ENCODE results near the gene EFTUD2.

DNA sequence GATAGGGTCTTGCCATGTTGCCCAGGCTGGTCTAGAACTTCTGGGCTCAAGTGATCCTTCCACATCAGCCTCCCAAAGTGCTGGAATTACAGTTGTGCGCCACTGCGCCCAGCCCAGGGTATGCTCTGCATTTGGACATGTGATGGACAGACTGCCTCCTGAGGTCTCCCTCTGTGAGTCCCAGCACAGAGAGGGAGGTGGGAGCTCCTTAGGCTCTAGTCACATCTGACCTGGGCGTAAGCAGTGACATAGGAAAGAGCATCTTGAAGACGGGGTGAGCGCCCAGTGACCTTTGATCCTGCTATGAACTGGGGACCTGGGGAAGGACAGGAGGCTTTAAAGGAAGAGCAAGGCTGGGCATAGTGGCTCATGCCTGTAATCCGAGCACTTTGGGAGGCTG, 18.2 kb upstream of the EFTUD2 start:
- TF ChIP-seq, protein P1, sequence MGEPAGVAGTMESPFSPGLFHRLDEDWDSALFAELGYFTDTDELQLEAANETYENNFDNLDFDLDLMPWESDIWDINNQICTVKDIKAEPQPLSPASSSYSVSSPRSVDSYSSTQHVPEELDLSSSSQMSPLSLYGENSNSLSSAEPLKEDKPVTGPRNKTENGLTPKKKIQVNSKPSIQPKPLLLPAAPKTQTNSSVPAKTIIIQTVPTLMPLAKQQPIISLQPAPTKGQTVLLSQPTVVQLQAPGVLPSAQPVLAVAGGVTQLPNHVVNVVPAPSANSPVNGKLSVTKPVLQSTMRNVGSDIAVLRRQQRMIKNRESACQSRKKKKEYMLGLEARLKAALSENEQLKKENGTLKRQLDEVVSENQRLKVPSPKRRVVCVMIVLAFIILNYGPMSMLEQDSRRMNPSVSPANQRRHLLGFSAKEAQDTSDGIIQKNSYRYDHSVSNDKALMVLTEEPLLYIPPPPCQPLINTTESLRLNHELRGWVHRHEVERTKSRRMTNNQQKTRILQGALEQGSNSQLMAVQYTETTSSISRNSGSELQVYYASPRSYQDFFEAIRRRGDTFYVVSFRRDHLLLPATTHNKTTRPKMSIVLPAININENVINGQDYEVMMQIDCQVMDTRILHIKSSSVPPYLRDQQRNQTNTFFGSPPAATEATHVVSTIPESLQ (CRISPR knock-in tag; IDR thresholded peaks at IDR 0.05), result no peak
- TF ChIP-seq, protein P2, sequence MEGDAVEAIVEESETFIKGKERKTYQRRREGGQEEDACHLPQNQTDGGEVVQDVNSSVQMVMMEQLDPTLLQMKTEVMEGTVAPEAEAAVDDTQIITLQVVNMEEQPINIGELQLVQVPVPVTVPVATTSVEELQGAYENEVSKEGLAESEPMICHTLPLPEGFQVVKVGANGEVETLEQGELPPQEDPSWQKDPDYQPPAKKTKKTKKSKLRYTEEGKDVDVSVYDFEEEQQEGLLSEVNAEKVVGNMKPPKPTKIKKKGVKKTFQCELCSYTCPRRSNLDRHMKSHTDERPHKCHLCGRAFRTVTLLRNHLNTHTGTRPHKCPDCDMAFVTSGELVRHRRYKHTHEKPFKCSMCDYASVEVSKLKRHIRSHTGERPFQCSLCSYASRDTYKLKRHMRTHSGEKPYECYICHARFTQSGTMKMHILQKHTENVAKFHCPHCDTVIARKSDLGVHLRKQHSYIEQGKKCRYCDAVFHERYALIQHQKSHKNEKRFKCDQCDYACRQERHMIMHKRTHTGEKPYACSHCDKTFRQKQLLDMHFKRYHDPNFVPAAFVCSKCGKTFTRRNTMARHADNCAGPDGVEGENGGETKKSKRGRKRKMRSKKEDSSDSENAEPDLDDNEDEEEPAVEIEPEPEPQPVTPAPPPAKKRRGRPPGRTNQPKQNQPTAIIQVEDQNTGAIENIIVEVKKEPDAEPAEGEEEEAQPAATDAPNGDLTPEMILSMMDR (IDR thresholded peaks at IDR 0.05), result no peak
- TF ChIP-seq, protein P3, sequence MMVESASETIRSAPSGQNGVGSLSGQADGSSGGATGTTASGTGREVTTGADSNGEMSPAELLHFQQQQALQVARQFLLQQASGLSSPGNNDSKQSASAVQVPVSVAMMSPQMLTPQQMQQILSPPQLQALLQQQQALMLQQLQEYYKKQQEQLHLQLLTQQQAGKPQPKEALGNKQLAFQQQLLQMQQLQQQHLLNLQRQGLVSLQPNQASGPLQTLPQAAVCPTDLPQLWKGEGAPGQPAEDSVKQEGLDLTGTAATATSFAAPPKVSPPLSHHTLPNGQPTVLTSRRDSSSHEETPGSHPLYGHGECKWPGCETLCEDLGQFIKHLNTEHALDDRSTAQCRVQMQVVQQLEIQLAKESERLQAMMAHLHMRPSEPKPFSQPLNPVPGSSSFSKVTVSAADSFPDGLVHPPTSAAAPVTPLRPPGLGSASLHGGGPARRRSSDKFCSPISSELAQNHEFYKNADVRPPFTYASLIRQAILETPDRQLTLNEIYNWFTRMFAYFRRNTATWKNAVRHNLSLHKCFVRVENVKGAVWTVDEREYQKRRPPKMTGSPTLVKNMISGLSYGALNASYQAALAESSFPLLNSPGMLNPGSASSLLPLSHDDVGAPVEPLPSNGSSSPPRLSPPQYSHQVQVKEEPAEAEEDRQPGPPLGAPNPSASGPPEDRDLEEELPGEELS (CRISPR knock-in tag; IDR thresholded peaks at IDR 0.05), result no peak
- TF ChIP-seq SP1 (CRISPR knock-in tag; conservative IDR thresholded peaks at IDR 0.05), result no peak
- no peak for TF ChIP-seq JUN (CRISPR knock-in tag; IDR thresholded peaks at IDR 0.05)
- TF ChIP-seq, protein P4, sequence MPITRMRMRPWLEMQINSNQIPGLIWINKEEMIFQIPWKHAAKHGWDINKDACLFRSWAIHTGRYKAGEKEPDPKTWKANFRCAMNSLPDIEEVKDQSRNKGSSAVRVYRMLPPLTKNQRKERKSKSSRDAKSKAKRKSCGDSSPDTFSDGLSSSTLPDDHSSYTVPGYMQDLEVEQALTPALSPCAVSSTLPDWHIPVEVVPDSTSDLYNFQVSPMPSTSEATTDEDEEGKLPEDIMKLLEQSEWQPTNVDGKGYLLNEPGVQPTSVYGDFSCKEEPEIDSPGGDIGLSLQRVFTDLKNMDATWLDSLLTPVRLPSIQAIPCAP (CRISPR knock-in tag; IDR thresholded peaks at IDR 0.05), result no peak
- no peak for TF ChIP-seq MYBL2 (CRISPR knock-in tag; IDR thresholded peaks at IDR 0.05)
- TF ChIP-seq, protein P5, sequence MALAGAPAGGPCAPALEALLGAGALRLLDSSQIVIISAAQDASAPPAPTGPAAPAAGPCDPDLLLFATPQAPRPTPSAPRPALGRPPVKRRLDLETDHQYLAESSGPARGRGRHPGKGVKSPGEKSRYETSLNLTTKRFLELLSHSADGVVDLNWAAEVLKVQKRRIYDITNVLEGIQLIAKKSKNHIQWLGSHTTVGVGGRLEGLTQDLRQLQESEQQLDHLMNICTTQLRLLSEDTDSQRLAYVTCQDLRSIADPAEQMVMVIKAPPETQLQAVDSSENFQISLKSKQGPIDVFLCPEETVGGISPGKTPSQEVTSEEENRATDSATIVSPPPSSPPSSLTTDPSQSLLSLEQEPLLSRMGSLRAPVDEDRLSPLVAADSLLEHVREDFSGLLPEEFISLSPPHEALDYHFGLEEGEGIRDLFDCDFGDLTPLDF (CRISPR knock-in tag; IDR thresholded peaks at IDR 0.05), result no peak
- no peak for TF ChIP-seq NFYB (CRISPR knock-in tag; conservative IDR thresholded peaks at IDR 0.05; ENCODE audit: low read depth)
- TF ChIP-seq, protein P6, sequence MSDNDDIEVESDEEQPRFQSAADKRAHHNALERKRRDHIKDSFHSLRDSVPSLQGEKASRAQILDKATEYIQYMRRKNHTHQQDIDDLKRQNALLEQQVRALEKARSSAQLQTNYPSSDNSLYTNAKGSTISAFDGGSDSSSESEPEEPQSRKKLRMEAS (CRISPR knock-in tag; IDR thresholded peaks at IDR 0.05), result no peak

Measured in WTC11 (cell line).